Esophagus squamous epithelium (tissue), 4 donors: ENCODE results near the gene TCERG1L.

Experiments used
- POLR2A ChIP-seq, 4 donors: fragments of 450-650 bp; IDR thresholded peaks; one replicate each; pipeline ENCODE4 v1.6.1; 2017; ENCODE audit warnings: antibody characterized with exemption in 4 of 4, mild to moderate bottlenecking in 4 of 4, moderate library complexity in 3 of 4
- TF ChIP-seq, protein P1 (sequence below), 6 experiments: fragments of 450-650 bp in 4 of 6; fragments of 200-600 bp in 2 of 6; sonication (generic) in 2 of 6; IDR thresholded peaks; one replicate each; pipeline ENCODE4 v1.5.1; 2016 to 2019; ENCODE audit warnings: antibody characterized with exemption in 6 of 6, mild to moderate bottlenecking in 4 of 6, moderate library complexity in 4 of 6

DNA sequence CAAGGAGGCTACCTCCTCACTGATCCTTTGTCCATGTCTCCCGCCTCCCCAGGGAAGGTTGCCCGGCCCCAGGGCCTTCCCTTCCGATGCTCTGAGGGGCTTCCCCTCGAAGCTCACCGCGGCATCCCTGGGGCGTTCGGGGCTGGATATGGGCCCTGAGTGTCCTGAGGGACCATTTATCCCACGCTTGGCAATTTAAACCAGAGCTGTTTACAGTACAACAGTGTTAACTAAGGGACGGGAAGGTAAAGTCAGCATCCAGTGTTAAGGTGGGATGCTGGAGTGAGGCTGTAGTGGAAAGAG lies 92.0 kb downstream of the TCERG1L start:
- TF ChIP-seq POLR2A (IDR thresholded peaks at IDR 0.05), result no peak
- TF ChIP-seq, protein P1, sequence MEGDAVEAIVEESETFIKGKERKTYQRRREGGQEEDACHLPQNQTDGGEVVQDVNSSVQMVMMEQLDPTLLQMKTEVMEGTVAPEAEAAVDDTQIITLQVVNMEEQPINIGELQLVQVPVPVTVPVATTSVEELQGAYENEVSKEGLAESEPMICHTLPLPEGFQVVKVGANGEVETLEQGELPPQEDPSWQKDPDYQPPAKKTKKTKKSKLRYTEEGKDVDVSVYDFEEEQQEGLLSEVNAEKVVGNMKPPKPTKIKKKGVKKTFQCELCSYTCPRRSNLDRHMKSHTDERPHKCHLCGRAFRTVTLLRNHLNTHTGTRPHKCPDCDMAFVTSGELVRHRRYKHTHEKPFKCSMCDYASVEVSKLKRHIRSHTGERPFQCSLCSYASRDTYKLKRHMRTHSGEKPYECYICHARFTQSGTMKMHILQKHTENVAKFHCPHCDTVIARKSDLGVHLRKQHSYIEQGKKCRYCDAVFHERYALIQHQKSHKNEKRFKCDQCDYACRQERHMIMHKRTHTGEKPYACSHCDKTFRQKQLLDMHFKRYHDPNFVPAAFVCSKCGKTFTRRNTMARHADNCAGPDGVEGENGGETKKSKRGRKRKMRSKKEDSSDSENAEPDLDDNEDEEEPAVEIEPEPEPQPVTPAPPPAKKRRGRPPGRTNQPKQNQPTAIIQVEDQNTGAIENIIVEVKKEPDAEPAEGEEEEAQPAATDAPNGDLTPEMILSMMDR (IDR thresholded peaks at IDR 0.05), result no peak
